ENCODE data around the gene LMAN1L. TPM values are rescaled to one million over a fixed set of nuclear protein-coding genes. Genes with fewer than 3 reads are reported as not detected.

LMAN1L gene
- total RNA-seq, 1 donor from 2014 or later = not detected

GRCh38 chr15:74815961-74816360 lies 3.3 kb downstream of the LMAN1L start:
- H3K4me3 ChIP-seq (ENCODE audit: low read depth, low read length) = no peak overlapping the region
- TF ChIP-seq CTCF (conservative IDR thresholded peaks at IDR 0.05; ENCODE audit: low read depth, low read length) = no peak
- DNase-seq (ENCODE audit: low read depth) = no peak

GRCh38 chr15:74816624-74817369 lies 4.2 kb downstream of the LMAN1L start:
- H3K4me3 ChIP-seq (ENCODE audit: low read depth, low read length) = no peak overlapping the region
- TF ChIP-seq CTCF (conservative IDR thresholded peaks at IDR 0.05; ENCODE audit: low read depth, low read length) = no peak
- DNase-seq (ENCODE audit: low read depth) = no peak

- no peak for DNase-seq (ENCODE audit: low read depth)
- TF ChIP-seq CTCF (conservative IDR thresholded peaks at IDR 0.05; ENCODE audit: low read depth, low read length) = peak; percentile 18
- no peak overlapping the region for H3K4me3 ChIP-seq (ENCODE audit: low read depth, low read length)
Observed at GRCh38 chr15:74817370-74817737, 4.7 kb downstream of the LMAN1L start.

- TF ChIP-seq CTCF (conservative IDR thresholded peaks at IDR 0.05; ENCODE audit: low read depth, low read length) = no peak
- H3K4me3 ChIP-seq (ENCODE audit: low read depth, low read length) = no peak overlapping the region
- no peak for DNase-seq (ENCODE audit: low read depth)
Observed at GRCh38 chr15:74820056-74820455, 7.4 kb downstream of the LMAN1L start.

GRCh38 chr15:74821091-74821789 lies 8.6 kb downstream of the LMAN1L start:
- H3K4me3 ChIP-seq (ENCODE audit: low read depth, low read length) = no peak overlapping the region
- DNase-seq (ENCODE audit: low read depth) = no peak
- TF ChIP-seq CTCF (conservative IDR thresholded peaks at IDR 0.05; ENCODE audit: low read depth, low read length) = no peak

- no peak for TF ChIP-seq CTCF (conservative IDR thresholded peaks at IDR 0.05; ENCODE audit: low read depth, low read length)
- no peak overlapping the region for H3K4me3 ChIP-seq (ENCODE audit: low read depth, low read length)
- DNase-seq (ENCODE audit: low read depth) = no peak
Observed at GRCh38 chr15:74821790-74822158, 9.1 kb downstream of the LMAN1L start.

GRCh38 chr15:74822233-74822632 lies 9.6 kb downstream of the LMAN1L start:
- H3K4me3 ChIP-seq (ENCODE audit: low read depth, low read length) = no peak overlapping the region
- DNase-seq (ENCODE audit: low read depth) = no peak
- TF ChIP-seq CTCF (conservative IDR thresholded peaks at IDR 0.05; ENCODE audit: low read depth, low read length) = no peak

Measured in epithelial cell of proximal tubule (primary cell).